Fibroblast of skin of left biceps (primary cell): ENCODE measurements around the gene PRKCE.

Source experiments
- DNase-seq, 2 experiments: peaks; one replicate each; pipeline ENCODE4 v3.0.0-alpha.2; 2013; ENCODE audit warnings: low read depth in 2 of 2

Gene PRKCE

DNA sequence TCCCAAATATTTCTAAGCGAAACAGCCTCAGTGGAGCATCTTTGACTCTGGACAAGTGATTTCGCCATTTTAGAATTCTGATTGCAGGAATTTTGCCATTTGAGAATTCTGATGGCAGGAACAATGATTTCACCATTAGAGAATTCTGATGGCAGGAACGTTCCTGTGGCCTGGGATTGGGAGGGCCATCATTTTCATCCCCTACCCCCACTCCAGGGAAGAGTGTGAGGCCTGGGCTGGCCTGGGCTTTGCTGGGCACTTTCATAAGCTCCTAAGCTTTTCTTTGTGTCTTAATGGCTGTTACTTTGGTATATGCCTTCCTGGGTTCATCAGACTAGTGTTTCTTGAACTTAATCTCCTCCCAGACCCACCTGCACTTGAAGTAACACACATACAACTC lies 516.4 kb downstream of the PRKCE start:
- DNase-seq = no peak

DNA sequence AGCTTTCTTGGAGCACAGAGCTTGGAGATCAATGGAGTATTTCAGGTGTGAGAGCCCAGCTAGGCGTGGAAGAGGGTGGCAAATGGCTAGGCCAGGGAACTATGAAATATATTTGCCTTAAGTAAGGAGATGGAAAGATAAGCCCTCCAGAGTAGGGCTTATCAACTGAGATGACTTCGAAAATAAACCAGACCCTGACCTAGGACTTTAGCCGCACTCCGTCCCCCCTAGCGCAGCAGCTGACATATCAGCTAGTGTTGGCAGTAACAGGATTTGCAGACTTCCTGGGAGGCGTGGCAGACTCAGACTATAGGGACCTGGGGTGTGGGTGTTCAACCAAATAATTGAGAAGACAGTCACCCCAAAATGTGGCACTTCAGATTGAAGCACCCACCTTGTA lies 518.0 kb downstream of the PRKCE start:
- DNase-seq = no peak

DNA sequence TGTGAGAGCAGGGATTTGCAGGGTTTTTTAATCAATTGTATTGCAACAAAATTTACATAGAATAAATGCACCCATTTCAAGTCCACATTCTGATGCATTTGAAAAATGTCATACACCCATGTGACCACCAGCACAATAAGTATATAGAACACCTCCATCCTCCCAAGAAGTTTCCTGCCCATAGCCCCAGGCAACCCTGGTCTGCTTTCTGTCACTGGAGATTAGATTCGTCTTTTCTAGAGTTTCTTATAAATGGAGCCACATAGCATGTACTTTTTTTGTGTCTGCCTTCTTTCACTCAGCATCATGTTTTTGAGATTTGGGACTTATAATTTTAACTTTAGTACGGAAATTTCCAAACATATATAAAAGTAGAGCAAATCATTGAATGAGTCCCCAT lies 518.6 kb downstream of the PRKCE start:
- no peak for DNase-seq

DNA sequence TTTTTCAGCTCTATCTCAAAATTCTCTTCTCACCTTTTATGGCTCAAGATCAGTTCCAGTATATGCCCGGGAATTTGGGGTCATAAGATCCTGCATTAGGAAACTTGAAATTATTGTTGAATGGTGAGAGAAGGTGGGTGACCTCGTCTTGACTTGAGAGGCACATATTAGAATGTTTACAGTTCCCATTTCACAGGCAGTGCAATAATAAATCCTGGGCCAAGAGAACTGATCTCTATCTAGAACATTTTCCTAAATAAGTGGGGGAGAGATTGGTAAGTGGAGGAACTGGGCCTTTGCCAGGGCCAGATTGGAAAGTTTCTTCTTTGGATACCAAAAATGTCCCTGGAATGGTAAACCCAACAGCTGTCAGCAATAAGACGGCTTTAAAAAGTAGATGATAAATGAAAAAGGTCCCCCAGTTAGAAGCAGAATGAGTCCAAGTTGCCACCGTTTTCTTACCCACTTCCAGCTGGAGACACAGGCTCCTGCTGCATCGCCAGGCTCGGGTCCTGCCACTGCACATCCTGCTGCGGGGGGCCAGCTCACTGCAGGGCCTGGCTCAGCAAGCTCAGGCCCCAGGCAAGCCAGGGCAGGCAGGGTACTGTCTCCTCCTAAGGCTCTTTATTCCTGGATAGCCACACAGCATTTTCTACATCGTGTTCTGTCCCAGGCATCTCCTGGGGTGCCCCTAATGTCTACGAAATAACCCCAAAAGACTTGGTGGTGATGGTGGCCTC lies 519.3 kb downstream of the PRKCE start:
- no peak for DNase-seq

DNA sequence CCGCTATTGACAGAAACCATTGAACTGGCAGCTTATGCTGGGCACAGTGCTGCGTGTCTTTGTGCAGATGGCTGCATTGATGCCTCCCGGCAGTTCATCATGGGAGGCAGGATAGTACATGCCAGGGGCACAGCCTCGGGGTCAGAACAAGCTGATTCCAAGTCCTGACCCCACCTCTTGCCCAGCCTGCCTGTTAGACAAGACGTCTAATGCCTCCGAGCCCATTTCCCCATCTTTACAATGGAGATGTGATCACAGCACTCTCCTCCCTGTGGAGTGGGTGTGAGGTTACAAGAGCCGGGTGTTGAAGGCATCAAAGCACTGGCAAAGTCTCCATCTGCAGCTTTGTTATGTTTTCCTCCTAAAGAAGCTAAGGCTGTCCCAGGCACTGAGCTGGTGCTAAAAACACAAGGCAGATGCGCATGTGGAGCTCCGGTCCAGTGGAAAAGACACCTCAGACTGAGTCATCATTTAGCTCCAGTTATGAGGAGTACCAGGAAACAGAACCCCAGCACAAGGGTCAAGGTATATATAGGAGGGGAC lies 520.0 kb downstream of the PRKCE start:
- DNase-seq = no peak

DNA sequence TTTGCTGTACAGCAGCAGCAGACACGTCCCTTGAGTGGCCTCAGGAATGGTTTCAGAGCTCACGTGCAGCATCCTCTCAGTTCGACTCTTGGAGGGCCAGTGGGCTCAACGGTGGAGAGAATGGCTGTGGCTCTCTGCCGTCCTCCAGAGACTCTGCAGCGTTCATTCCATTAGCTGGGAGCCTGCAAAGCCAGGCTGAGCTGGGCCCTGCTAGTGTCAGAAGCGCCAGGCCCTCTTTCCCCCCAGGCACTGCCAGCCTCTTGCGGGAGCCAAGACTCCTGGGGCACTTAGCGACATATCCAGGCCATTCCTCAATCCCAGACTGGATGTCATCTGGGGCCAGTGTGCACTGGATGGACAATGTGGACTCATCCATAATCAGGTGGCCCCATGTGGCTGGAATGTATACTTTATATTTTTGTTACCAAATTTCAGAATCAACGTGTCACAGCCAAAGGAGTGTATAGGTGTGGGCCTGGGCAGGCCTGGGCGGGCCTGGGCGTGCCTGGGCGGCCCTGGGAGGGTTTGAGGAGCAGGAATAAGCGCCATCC lies 520.6 kb downstream of the PRKCE start:
- DNase-seq = no peak

DNA sequence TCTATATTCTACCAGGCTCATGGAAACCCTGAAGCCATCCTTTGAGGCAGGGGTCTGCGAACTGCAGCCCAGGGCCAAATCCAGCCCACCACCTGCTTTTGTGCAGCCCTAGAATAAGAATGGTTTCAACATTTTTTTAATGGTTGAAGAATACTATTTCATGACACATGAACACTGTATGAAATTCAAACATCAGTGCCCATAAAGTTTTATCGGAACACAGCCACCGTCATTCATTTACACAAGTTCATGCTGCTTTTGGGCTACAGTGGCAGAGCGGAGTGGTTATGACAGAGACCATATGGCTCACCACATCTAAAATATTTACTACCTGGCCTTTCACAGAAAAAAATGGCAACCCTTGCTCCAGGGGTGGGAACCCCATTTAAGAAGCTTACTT lies 521.6 kb downstream of the PRKCE start:
- no peak for DNase-seq

DNA sequence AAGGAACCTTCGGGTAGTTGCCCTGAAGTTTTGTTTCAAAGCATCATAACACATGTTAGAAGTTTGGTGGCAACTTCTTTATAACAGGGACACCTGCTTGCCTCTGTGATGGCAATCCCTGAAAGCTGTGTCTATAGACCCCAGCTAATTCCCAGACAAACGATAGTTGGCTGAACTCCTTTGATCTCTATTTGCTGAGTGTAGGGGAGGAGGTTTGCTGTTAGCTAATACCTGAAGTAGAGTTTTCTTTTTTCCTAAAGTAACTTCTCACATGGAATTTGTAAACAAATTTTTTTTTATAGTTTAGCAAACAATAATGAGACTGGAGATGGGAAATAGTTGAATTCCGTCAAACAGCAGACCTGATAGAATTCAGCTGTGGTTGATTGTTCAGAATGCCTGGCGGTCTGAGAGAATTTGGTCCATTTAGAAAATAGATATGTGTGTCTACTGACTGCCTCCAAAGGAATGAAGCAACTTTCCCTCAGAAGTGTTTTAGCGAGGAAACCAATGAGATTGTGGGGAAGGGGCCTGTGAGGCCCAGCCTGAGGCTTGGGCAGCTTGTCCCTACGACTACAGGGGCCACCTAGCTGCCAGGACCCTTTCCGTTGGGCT lies 522.3 kb downstream of the PRKCE start:
- no peak for DNase-seq

DNA sequence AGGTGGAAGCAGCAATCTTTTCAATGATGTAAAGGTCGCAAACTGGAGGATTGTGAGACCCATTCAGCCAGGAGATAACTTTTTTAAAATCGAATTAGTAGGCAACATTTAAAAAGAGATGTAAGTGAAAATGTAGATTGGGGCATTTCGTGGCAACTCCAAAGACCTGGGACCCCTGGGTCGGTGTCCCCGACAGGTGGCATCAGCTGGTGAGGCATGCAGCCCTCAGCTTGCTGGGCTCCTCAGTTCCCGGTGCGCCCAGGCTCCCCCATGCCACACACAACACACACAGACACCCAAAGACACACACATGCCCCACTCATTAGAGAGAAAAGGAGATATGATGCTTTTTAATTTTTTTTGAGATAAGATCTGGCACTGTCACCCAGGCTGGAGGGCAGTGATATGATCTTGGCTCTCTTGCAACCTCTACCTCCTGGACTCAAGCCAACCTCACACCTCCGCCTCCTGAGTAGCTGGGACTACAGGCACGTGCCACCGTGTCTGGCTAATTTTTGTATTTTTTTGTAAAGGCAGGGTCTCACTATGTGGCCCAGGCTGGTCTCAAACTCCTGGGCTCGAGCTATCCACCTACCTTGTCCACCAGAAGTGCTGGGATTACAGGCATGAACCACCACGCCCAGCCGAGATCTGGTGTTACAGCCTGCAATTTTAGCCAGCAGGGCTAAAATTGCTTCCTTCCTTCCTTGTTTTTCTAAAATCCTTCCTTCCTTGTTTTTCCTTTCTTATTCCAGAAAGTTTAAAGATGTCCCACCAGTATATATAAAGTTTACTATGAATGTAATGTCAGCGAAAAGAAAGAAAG lies 523.1 kb downstream of the PRKCE start:
- no peak for DNase-seq

DNA sequence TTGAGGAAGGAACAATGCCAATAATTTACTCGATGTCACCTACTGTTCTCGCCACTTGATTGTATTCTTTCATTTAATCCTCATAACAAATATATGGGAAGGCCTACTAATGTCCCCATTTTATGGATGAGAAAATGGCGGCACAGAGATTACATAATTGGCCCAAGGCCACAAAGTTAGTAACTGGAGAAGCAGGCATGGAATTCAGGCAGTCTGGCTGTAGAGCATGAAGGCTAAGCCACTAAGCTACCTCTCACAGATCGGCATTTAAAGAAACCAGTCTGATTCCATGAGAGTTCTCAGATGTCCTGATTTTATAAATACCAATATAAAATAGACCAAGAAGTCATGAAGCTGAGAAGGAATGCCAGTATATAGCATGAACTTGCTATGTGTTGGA lies 523.9 kb downstream of the PRKCE start:
- no peak for DNase-seq

DNA sequence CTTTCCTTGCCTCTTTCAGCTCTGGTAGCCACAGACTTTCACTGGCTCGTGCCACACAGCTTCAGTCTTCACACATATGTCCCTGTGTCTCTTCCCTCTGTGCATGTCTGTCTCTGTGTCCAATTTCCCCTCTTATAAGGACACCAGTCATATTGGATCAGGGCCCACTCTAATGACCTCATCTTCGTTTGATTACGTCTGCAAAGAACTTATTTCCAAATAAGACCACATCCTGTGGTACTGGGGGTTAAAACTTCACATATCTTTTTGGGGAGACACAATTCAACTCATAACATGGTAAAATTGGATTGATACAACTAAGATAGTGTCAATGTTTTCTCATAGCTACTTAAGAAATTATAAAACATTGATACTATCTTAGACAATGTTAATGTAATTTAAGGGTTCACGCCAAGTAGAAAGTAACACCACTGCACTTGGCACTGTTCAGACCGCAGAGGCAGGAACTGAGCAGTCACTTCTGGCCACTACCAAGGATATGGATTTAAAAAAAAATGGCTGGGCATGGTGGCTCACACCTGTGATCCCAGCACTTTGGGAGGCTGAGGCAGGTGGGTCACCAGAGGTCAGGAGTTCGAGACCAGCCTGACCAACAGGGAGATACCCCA lies 526.1 kb downstream of the PRKCE start:
- no peak for DNase-seq

DNA sequence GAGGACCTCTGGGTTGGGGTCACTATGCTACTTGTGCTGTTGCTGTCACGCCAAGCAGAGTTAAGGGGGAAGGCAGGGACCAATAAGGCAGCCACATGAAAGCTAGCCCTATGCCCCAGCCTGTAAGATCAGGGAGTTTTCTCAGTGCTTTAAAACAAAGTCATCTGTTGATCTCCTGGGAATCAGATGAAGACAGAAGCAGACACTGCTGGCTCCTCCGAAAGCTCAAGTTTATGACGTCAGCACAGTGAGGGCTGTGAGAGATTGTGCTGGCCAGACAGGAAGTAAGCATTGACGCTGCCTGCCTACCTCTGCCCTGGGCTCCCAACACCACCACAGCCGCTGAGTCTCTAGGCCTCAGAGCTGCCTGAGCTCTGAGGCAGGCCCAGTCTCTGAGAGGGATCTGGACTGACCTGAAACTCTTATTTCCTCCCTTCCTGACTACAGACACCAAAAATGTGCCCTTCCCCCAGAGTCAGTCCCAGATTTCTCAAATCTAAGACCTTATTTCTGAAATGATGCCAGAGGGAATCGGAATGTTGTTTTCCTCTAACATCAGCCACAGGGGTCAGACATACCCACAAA lies 527.7 kb downstream of the PRKCE start:
- peak; percentile 79 to 82 for DNase-seq

DNA sequence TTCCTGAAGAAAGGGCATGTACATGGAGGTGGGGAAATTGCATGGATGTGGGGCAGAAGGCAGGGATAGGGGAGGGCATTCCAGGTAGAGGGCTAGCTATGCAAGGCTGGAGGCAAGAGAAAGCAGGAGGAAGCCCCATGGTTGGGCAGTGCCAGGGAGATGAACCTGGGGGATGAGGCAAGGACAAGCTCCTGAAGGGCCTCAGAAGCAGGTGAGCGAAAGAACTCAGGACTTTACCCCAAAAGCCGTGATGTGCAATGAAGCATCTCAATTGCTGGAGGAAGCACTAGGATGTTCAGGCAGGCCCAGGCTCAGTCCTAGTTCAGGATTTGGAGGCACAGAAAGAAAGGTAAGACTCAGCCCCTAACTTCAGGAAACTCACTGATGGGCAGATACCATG lies 528.7 kb downstream of the PRKCE start:
- DNase-seq = no peak

DNA sequence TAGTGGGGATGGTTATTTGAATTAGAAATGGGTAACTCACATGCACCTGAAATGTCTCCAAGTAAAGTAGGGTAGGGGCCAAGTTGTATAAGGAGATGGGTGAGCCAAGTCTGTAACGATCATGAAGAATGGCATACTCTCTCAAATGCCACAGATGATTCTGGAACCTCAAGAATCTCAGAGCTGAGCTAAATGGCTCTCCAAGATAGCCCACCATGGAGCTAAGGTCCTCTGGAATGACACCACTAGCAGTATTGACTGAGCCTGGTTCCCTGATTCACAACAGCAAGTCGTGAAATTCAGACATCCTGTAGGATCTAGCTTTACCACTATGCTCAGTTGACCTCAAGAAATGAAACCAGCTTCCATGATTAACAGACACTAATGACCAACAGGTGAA lies 529.8 kb downstream of the PRKCE start:
- no peak for DNase-seq

DNA sequence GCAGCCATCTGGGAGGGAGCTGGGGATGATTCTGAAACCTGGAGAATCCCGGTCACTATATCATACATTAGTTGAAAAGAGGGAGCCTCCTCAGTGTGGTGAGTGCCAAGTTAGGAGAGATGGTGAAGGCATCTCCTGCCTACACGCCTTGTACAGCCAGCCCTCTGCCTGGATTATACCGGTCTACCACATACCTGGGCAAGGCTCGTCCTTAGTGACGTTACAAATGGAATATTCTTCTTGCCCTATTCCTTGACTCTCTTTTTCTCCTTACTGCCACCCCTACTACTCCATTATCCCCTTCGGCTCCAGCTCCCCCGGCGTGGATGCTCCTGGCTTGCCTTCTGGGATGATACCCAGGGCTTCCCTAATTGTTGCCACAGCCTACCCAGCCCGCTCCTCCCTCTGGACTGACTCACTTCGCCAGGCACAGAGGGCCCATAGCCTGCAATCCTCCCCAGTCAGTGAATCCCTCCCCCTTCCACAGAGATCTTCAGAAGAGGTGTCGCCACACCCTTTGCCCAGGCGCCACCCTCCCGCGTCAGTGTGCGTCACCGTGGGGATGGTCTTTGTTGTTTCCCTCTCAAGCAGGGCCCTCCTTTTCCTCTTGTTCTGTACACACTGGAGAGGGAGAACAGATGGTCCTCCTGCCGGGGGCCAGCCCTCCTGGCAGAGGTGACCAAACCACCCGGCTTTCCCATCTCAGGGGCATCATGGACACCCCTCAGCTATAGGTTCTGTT lies 530.5 kb downstream of the PRKCE start:
- DNase-seq = no peak

DNA sequence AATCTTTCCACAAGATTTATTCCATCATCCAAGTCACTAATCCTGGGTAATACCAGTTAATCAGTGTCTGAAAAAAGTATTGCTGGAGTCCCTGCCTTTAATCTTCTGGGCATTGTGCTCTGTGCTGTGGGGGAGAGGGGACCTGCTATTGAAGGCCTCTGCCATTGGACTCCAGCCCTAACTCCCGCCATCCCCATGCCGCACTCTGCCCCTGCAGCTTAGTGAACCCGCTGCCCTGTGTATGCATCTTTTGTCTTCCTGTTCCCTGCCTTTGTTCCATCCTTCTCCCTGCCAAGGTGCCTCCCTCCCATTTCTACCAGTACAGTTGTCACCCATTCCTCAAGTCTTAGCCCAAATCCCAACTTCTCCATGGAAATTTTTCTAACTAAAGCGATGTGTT lies 532.0 kb downstream of the PRKCE start:
- no peak for DNase-seq

DNA sequence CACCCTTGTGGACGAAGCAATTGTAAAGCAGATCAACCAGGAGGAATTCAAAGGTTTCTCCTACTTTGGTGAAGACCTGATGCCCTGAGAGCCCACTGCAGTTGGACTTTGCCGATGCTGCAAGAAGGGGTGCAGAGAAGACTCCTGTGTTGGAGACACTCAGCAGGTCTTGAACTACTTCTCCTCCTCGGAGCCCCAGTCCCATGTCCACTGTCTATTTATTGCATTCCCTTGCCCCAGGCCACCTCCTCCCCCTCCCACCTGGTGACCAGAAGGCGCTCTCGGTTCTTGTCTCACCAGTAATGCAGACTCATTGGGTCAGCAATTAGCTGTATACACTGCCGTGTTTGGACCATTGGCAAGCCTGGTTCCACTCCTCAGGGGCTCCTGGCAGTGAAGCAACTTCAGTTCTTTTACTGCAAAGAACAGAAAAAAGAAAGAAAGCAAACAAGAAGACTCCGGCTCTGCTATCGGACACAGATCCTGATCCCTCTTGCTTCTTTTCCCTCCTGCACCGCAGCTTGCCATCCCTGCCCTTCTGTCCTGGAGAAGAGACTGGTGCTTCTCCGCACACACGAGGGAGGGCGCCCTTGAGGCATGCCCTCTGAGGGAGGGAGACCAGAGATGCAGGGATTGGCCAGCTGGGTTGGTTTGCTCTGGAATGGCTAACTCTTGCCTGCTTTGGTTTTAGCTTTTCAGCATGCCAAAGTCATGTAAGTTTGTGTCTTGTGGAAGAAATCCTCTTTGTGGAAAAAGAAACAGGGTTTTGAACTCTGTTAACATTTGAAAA lies 533.5 kb downstream of the PRKCE start:
- no peak for DNase-seq

DNA sequence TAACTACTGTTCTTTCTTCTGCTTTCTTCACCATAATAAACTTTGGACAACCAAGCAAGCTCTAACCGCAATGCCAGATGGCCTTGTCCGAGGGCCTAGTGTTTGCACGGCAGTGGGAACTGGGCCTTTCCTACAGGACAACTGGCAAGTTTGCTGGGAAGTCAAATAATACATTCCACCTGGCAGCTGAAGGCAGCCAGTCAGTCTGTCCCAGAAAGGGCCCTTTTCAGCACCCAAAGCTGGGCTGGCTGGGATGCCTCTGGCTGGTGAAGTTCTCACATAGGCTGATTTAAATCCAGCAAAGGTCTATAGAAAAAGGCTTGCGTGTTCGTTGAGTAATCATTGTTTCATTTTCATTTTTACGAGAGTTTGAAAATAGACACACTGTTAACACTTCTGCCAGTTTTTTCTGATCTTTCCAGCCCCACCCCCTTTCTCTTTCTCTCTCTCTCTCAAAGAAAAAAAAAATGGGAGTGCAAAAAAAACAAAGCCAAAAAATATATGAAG lies 535.7 kb downstream of the PRKCE start:
- DNase-seq = no peak

DNA sequence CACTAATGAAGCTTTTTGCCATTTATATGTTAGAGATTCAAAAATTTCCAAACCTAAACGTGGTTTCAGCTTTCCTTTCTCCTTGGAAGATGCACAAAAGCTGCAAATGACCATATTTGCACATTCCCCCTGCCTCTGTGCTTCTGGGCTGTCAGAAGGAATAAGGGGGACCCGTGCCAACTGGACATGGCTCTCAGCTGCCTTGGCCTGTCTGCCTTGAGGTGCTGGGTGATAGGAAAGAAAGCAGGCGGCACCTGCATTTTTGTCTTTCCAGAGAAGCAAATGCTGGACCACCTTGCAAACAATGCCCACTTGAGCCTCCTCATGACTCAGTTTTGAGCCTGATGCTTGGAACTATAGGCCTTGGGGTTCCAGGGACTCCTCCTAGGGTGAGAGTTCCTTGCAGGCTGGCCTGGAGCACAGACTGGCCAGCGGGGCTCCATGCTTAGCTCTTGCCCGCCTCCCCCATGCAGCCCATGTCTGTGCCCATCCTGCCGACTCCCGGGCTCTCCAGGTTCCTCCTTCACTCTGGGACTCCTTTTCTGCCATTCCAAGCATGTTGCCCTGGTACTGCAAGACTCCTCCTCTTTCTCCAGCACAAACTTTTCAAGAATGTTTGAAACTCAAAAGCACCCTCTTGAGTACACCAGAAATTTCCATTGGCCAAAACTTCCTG lies 536.7 kb downstream of the PRKCE start:
- no peak for DNase-seq
